Measurements from ENCODE around the gene CHD6.
"Not testable (repeated sequence)": the region's sequence is repeated elsewhere in the genome, so short reads cannot be mapped to it uniquely, and the experiment has no call there.

Gene CHD6

GRCh38 chr20:41537865-41538264, 80.3 kb downstream of the CHD6 start:
- no peak for FAIRE-seq

- not testable (repeated sequence) for FAIRE-seq
Observed at GRCh38 chr20:41535551-41535950, 82.6 kb downstream of the CHD6 start.

DNA sequence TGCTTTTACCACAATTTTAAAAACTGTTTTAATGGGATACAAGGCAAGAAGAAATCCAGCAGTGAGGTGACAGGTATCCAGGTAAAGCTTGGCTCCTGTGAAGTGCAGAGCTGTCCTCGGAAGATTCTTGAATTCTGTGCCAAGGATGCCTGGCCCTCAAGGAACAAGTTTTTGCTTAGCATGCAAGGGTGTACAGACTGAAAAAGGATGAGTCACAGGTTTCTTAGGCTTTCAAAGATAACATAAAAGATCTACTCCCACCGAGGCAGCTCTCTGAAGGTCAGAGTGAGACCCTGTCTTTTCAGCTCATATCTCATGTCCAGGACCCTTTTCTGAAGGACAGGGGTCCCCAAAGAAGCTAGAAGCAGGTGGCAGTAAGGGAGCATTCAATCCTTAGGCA, 83.3 kb downstream of the CHD6 start:
- no peak for FAIRE-seq

- no peak for FAIRE-seq
Observed at GRCh38 chr20:41534170-41534569, 84.0 kb downstream of the CHD6 start.

DNA sequence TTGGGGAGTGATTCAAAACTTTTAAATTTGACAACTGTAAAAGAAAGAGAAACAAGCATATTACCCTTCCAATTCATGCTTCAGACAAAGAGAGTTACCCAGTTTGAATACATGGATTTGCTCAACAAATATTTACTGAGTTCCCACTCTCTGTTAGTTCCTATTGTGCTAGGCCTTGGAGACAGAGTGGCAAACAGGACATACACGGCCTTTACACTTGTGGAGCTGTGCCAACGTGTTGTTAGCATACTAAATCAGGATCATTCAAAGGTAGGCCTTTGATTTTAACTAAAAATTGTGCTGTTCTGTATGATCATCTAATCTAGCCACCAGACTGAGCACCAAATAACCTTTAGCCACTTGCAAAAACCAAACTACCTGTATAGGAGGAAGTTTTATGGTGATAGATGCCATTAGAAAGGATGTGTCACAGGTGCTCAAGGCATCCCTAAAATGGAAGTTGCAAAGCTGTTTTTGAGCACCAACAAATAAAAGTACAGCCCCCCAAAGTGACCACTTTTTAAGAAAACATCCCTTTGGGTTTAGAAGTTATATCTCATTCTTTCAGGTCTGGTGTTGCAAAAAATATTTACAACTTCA, 84.5 kb downstream of the CHD6 start:
- no peak for FAIRE-seq

DNA sequence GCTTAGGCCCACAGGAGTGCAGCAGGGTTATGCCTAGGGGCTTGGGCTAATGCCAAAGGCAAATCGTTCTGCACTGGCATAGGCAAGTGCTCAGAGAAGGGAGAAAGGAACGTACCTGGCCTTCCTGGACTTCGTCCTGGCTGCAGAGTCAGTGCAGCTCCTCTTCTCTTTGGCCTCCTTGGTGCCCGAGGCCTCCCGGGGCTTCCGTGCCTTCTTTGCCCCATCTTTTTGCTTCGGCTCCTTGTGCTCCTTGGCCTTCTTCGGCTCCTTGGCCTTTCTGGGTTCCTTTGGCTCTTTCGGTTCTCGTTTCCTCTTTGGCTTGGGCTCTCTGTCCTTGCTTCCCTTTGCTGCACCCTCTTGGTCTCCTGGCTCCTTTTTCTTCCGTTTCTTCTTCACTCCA, 85.2 kb downstream of the CHD6 start:
- no peak for FAIRE-seq

- no peak for FAIRE-seq
Observed at GRCh38 chr20:41531518-41532275, 86.5 kb downstream of the CHD6 start.

DNA sequence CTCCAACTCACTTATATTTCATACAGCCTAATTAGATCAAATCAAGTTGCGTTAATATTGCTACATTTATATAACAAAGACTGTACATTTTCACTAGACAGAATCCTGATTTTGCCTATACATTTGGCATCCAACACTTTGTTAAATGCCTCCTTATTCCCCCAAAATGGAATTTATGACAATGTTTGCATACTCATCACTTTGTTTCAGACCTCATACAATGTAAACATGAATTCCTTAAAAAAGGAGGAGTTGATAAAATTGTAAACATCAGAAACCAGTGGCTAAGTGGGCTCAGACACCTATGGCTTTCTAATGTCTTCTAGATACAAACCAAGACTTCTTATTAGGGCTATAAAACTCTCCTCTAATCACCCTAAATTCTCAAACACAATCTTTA, 87.3 kb downstream of the CHD6 start:
- no peak for FAIRE-seq

DNA sequence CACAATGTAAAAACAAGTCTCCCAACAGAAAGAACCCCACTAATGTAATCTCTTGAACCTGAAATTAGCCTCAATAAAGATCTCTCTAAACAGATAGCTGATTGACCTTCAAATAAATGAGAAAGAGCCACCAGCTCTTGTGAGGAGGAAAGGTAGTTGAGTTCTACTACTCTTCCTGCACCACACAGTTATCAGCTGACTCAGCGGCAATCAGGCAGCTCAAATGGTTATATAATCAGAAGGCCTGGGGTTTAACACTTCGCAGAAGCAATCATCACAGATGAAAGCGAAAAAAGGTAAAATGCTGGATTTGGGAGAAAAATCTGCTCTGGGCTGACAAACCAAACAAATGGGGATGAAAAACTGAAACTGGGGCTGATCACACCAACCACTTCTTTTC, 91.8 kb downstream of the CHD6 start:
- no peak for FAIRE-seq

GRCh38 chr20:41524980-41525613, 93.1 kb downstream of the CHD6 start:
- FAIRE-seq, result no peak

- FAIRE-seq, result no peak
Observed at GRCh38 chr20:41523857-41524256, 94.3 kb downstream of the CHD6 start.

GRCh38 chr20:41513829-41514228, 104.3 kb downstream of the CHD6 start:
- no peak for FAIRE-seq

DNA sequence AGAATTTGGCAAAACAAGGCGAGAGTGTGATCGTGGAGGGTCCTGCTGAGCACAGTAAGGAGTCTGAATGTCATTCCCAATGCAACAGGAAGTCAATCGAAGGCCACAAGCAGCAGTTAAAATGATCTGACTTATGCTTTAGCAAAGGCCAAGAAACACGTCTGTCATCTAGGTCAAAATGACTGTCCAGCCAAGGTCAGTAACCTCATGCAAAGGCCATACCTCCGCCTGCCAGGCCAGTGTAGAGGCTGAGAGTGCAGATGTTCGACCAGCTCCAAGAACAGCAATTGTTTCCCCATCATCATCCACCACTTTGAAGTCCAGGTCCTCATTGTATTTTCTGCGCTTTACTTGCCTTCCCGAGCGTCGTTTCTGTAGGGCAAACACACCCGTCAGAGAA, 105.6 kb downstream of the CHD6 start:
- no peak for FAIRE-seq

GRCh38 chr20:41510847-41511450, 107.2 kb downstream of the CHD6 start:
- no peak for FAIRE-seq

- no peak for FAIRE-seq
Observed at GRCh38 chr20:41510224-41510623, 108.0 kb downstream of the CHD6 start.

GRCh38 chr20:41509316-41510200, 108.6 kb downstream of the CHD6 start:
- FAIRE-seq, result no peak

DNA sequence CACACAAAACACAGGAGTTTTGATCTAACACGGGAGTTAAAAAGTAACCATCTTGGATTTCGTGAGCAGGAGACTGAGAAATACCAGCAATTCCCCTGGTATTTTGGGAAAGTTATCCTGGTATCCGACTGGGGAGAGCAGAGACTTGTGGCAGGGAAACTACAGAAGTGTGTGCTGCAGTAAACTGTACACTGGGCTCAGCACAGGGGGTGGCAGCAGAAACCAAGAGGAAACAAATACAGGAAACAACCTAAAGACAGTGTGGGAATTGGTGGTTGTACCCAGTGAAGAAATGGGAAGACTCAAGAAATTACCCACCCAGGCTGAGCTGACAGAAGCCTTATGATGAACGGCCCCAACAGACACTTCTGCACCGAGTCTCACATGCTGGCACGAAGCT, 109.8 kb downstream of the CHD6 start:
- FAIRE-seq, result no peak

GRCh38 chr20:41507851-41508250, 110.3 kb downstream of the CHD6 start:
- no peak for FAIRE-seq

DNA sequence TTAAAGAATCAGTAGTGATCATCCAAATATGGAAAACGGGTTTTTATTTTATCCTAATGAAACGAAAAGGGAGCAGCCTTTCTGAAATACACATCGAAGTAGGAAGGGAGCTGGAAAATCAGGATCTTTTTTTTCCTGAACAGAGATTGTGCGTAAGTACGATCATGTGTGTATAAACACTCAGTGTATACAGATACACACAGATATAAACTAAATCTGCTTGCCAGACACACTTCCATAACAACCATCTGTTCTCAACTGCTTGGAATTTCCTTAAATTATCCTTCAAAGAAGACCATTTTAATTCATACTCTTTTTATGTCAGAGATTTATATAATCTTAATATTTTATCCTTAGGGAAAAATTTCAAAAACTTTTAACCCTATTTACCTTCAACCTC, 110.7 kb downstream of the CHD6 start:
- FAIRE-seq, result no peak

DNA sequence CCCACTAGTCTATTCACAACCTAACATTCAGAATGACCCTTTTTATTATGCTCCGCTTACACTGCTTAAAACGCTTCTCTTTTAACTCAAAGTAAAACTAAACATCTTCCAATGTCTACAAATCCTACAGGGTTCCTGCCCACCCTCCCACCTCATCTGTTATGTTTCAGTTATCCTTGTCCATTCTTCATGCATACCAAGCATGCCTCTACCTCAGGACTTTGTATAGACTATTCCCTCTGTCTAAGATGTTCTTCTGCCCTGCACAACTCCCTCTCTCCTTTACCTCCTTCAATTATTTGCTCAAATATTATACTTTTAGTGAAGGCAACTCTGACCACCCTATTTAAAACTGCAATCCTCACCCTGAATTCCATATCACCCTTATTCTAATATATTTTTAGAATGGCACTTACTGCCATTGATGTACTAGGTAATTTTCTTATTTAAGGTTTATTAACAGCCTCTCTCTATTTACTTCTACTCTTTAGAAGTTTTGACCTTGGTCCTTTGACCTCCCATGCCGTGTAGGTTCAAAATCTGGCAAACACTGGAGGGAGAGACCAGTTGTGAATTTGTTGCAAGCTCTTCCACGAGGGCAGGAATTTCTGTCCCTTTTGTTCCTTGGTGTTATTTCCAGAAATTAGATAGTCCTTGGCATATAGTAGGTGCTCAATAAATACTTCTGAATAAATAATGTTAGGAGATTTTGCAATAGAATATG, 111.8 kb downstream of the CHD6 start:
- FAIRE-seq, result no peak

DNA sequence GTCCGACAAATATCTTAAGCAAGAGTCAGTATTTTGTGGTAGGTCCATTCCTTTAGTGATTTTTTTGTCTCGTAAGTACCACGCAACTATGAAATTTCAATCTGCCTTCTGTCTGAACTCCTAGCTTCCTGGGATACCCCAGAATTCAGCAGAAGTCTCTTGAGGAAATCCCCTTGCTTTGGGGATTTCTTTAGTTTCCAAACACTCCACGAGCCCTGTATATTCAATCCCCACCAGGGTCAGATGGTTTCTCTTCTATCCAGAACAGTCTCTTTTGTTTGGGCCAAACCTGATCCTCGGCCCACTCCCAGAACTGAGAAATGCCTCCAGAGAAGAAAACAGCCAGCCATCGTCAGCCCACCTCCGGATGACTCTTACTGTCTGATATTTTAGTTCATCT, 113.0 kb downstream of the CHD6 start:
- FAIRE-seq, result no peak

DNA sequence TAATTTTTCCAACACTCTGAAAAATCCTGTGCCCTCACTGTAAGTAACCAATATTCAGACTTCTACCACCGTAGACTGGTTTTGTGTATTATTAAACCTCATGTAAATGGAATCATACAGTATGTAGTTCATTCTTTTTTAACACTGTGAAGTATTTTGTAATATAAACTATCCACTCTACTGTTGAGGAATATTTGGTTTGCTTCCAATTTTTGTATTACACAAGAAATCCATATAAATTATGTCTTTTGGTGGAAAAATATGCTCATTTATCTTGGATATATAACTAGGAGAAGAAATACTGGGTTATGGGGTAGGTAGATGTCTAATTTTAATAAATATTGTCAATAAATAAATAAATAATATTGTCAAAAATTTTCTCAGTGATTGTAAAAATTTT, 116.8 kb downstream of the CHD6 start:
- no peak for FAIRE-seq
